A673 (cell line): ENCODE data around the gene NLK. TPM values are rescaled to one million over a fixed set of nuclear protein-coding genes. Genes with fewer than 3 reads are reported as not detected.

ENCODE experiments used
- BruUV-seq: library from RNA; stranded (reverse); fragments of 400-500 nt; replicated peaks from 2 replicates; lab custom pipeline; 2021; lab: Mats Ljungman, UMichigan
- CTCF ChIA-PET: fragments of 300-600 bp; sonication (Branson Sonifier 250); formaldehyde crosslinking; loops from one replicate; lab custom pipeline; 2022; ENCODE audit warnings: antibody characterized with exemption; lab: Charles Lee
- POLR2A ChIA-PET: fragments of 300-600 bp; sonication (Branson Sonifier 250); formaldehyde crosslinking; loops from one replicate; lab custom pipeline; 2022; ENCODE audit warnings: antibody characterized with exemption; ENCODE audit not compliant: low non-redundant PET; lab: Charles Lee
- DNase-seq: peaks from one replicate; pipeline ENCODE4 v3.0.0-alpha.2; 2015; ENCODE audit warnings: low spot score
- H3K27ac ChIP-seq: fragments of 200-600 bp; sonication (generic); 2 replicates; pipeline ENCODE4 v1.5.1; 2016; ENCODE audit warnings: mixed run types, low read depth, mild to moderate bottlenecking, mixed read lengths, antibody characterized with exemption, low read length; ENCODE audit not compliant: poor library complexity, severe bottlenecking
- H3K27me3 ChIP-seq: fragments of 200-600 bp; sonication (generic); replicated peaks from 2 replicates; pipeline ENCODE4 v1.6.1; 2017; ENCODE audit warnings: mixed run types, low read depth, mild to moderate bottlenecking, mixed read lengths, antibody characterized with exemption, low read length; ENCODE audit not compliant: insufficient read depth, poor library complexity
- H3K36me3 ChIP-seq: fragments of 200-600 bp; sonication (generic); 2 replicates; pipeline ENCODE4 v1.6.1; 2016; ENCODE audit warnings: mixed run types, mild to moderate bottlenecking, mixed read lengths, antibody characterized with exemption, low read length; ENCODE audit not compliant: insufficient read depth, poor library complexity, severe bottlenecking
- H3K4me1 ChIP-seq: fragments of 200-600 bp; sonication (generic); 2 replicates; pipeline ENCODE4 v1.6.1; 2017; ENCODE audit warnings: mixed run types, mild to moderate bottlenecking, mixed read lengths, antibody characterized with exemption, low read length; ENCODE audit not compliant: insufficient read depth, poor library complexity, severe bottlenecking
- H3K4me3 ChIP-seq: fragments of 200-600 bp; sonication (generic); 2 replicates; pipeline ENCODE4 v1.5.1; 2016; ENCODE audit warnings: low read depth, mixed run types, mild to moderate bottlenecking, mixed read lengths, low read length; ENCODE audit not compliant: poor library complexity, severe bottlenecking
- H3K9me3 ChIP-seq: fragments of 200-600 bp; sonication (generic); 2 replicates; pipeline ENCODE4 v1.6.1; 2016; ENCODE audit warnings: mixed run types, low read depth, mild to moderate bottlenecking, mixed read lengths, antibody characterized with exemption, low read length; ENCODE audit not compliant: poor library complexity, severe bottlenecking
- EZH2 ChIP-seq: fragments of 200-600 bp; sonication (generic); IDR thresholded peaks from 2 replicates; pipeline ENCODE4 v1.6.1; 2017; ENCODE audit warnings: borderline replicate concordance, low read depth, mild to moderate bottlenecking, mixed read lengths, antibody characterized with exemption, low read length; ENCODE audit not compliant: poor library complexity, severe bottlenecking
- intact Hi-C: fragments of 100-400 bp; cut with micrococcal nuclease; formaldehyde crosslinking; loops from one replicate; pipeline ENCODE4 v1.10.0; 2022; ENCODE audit not compliant: unreplicated experiment
- total RNA-seq: library from RNA; stranded (reverse); gene quantifications from 2 replicates; pipeline ENCODE4 v1.2.3, GENCODE V29; 2021
- TF ChIP-seq, protein P1 (sequence below): fragments of 300-800, 200-600 bp; sonication (generic); conservative IDR thresholded peaks from 2 replicates; pipeline ENCODE4 v1.5.1; 2017; ENCODE audit warnings: low read depth, mild to moderate bottlenecking, antibody characterized with exemption, low read length, moderate library complexity, mixed read lengths

NLK gene
- total RNA-seq, 1 experiment from 2014 or later = 23.8 TPM

DNA sequence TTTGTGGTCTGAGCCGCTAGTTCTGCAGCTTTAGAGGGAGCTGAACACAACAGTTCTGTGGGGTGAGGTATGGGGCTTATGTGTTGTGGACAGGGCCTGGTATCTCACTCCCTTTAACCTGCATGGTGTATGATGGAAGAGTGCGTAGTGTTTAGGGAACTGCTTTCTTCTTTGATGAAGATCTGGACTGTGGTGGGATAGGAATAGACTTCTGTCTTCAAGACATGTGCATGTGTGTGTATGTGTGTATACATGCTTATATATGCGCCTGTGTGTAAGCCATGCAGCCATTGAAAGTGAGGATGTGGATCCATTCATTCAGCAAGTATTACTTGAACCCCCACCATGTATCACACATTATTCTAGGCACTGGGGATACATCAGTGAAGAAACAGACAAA, 161.8 kb downstream of the NLK start:
- TF ChIP-seq, protein P1, sequence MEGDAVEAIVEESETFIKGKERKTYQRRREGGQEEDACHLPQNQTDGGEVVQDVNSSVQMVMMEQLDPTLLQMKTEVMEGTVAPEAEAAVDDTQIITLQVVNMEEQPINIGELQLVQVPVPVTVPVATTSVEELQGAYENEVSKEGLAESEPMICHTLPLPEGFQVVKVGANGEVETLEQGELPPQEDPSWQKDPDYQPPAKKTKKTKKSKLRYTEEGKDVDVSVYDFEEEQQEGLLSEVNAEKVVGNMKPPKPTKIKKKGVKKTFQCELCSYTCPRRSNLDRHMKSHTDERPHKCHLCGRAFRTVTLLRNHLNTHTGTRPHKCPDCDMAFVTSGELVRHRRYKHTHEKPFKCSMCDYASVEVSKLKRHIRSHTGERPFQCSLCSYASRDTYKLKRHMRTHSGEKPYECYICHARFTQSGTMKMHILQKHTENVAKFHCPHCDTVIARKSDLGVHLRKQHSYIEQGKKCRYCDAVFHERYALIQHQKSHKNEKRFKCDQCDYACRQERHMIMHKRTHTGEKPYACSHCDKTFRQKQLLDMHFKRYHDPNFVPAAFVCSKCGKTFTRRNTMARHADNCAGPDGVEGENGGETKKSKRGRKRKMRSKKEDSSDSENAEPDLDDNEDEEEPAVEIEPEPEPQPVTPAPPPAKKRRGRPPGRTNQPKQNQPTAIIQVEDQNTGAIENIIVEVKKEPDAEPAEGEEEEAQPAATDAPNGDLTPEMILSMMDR = no peak
- TF ChIP-seq EZH2 = no peak
- Histone ChIP-seq H3K27me3 (no peaks in the 10 kb centered on the region), H3K4me1 (no peaks in the 10 kb centered on the region), H3K36me3 (no peaks in the 10 kb centered on the region), H3K4me3 (no peak overlapping the region), H3K9me3 (no peaks in the 10 kb centered on the region), H3K27ac (no peak overlapping the region)
- intact Hi-C loops = no loop called here
- POLR2A ChIA-PET = no interaction called here
- DNase-seq = no peak
- BruUV-seq = no TSS peak
- CTCF ChIA-PET = no interaction called here

DNA sequence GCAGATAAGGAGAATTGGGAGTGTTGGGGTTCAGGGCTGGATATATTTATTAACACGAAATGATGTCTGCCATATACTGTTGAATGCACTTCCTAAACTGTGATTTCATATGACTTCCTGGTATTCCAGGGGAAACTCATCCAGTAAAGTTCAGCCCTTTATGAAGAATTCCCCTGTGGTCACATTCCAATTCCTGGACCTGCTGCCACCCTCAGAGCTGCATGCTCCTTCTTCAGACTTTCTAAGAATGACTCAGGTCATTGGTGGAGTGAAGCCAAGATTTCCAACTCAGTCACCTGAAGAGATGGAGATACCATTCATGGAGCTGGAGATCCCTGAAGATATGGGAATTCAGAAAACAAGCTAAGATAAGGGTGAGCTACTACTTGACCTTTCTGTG, 162.3 kb downstream of the NLK start:
- H3K27ac ChIP-seq = no peak overlapping the region
- no peaks in the 10 kb centered on the region for H3K36me3 ChIP-seq
- no peaks in the 10 kb centered on the region for H3K4me1 ChIP-seq
- CTCF ChIA-PET = no interaction called here
- BruUV-seq = no TSS peak
- H3K9me3 ChIP-seq = no peaks in the 10 kb centered on the region
- TF ChIP-seq, protein P1 = no peak
- TF ChIP-seq EZH2 = no peak
- no peaks in the 10 kb centered on the region for H3K27me3 ChIP-seq
- DNase-seq = no peak
- POLR2A ChIA-PET = no interaction called here
- intact Hi-C loops = no loop called here
- no peak overlapping the region for H3K4me3 ChIP-seq

DNA sequence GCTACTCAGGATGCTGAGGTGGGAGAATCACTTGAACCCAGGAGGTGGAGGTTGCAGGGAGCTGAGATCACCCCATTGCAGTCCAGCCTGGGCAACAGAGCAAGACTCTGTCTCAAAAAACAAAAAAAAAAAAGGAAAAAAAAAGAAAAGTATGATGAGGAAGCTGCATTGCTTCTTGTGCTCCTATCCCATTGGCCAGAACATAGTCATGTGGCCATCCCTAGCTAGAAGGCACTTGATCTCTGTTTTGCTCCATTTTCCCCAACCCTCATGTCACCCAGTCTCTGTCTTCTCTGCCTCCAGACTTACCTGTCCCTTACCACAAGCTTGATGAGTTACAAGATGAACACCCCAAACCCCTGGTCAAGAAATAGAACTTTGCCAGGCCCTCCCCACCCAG, 163.8 kb downstream of the NLK start:
- no TSS peak for BruUV-seq
- H3K9me3 ChIP-seq = no peaks in the 10 kb centered on the region
- no peak for DNase-seq
- H3K36me3 ChIP-seq = no peaks in the 10 kb centered on the region
- no peak for TF ChIP-seq EZH2
- TF ChIP-seq, protein P1 = no peak
- ChIA-PET CTCF (no interaction called here), POLR2A (interaction anchor here (0.6 kb wide), 1 partner anchor 125 kb away, joined by 6 read pairs; no protein-coding TSS in a partner anchor)
- no peak overlapping the region for H3K4me3 ChIP-seq
- H3K4me1 ChIP-seq = no peaks in the 10 kb centered on the region
- no peak overlapping the region for H3K27ac ChIP-seq
- intact Hi-C loops = no loop called here
- H3K27me3 ChIP-seq = no peaks in the 10 kb centered on the region
